GM04503 (cell line): ENCODE results near the gene CPNE7.
"Not testable (repeated sequence)": the region's sequence is repeated elsewhere in the genome, so short reads cannot be mapped to it uniquely, and the experiment has no call there.

Source experiments
- DNase-seq: peaks from one replicate; pipeline ENCODE4 v3.0.0-alpha.2; 2012; ENCODE audit warnings: low read depth

CPNE7 gene

GRCh38 chr16:89583895-89584644, 8.5 kb downstream of the CPNE7 start:
- DNase-seq, result no peak

GRCh38 chr16:89584768-89585549, 9.4 kb downstream of the CPNE7 start:
- no peak for DNase-seq

GRCh38 chr16:89586218-89586617, 10.7 kb downstream of the CPNE7 start:
- DNase-seq, result no peak

- no peak for DNase-seq
Observed at GRCh38 chr16:89586853-89587252, 11.3 kb downstream of the CPNE7 start.

GRCh38 chr16:89587676-89588075, 12.1 kb downstream of the CPNE7 start:
- DNase-seq, result not testable (repeated sequence)

GRCh38 chr16:89588413-89589109, 13.0 kb downstream of the CPNE7 start:
- no peak for DNase-seq

- no peak for DNase-seq
Observed at GRCh38 chr16:89589241-89589926, 13.8 kb downstream of the CPNE7 start.

- no peak for DNase-seq
Observed at GRCh38 chr16:89593841-89594240, 18.3 kb downstream of the CPNE7 start.

GRCh38 chr16:89595330-89596060, 19.9 kb downstream of the CPNE7 start:
- DNase-seq, result no peak

- DNase-seq, result no peak
Observed at GRCh38 chr16:89596061-89596689, 20.6 kb downstream of the CPNE7 start.

- no peak for DNase-seq
Observed at GRCh38 chr16:89596957-89597649, 21.5 kb downstream of the CPNE7 start.

- DNase-seq, result no peak
Observed at GRCh38 chr16:89598199-89598598, 22.6 kb downstream of the CPNE7 start.

- DNase-seq, result no peak
Observed at GRCh38 chr16:89599451-89599858, 23.9 kb downstream of the CPNE7 start.

- DNase-seq, result no peak
Observed at GRCh38 chr16:89599902-89600301, 24.3 kb downstream of the CPNE7 start.

GRCh38 chr16:89600427-89600826, 24.9 kb downstream of the CPNE7 start:
- DNase-seq, result no peak

- no peak for DNase-seq
Observed at GRCh38 chr16:89600956-89601355, 25.4 kb downstream of the CPNE7 start.

GRCh38 chr16:89601906-89602272, 26.3 kb downstream of the CPNE7 start:
- no peak for DNase-seq

GRCh38 chr16:89602273-89602951, 26.9 kb downstream of the CPNE7 start:
- no peak for DNase-seq

GRCh38 chr16:89602952-89603590, 27.5 kb downstream of the CPNE7 start:
- DNase-seq, result no peak
